ENCODE results near the gene YAP1.
A peak's percentile ranks its signal among the peaks of the same experiment; 100 is the strongest.

The YAP1 gene

GRCh38 chr11:102118937-102119336 lies 8.7 kb downstream of the YAP1 start:
- TF ChIP-seq ZNF623 (tag by site-specific recombination; IDR thresholded peaks at IDR 0.05) (no peak), ZNF473 (tag by site-specific recombination; IDR thresholded peaks at IDR 0.05) (no peak), WT1 (tag by site-specific recombination; IDR thresholded peaks at IDR 0.05) (0 out of 2 replicates have a peak, but pooled peaks have one; percentile 42), PRDM6 (tag by site-specific recombination; IDR thresholded peaks at IDR 0.05) (peak; percentile 66), FEZF1 (tag by site-specific recombination; IDR thresholded peaks at IDR 0.05) (0 out of 2 replicates have a peak, but pooled peaks have one; percentile 33), ZNF423 (tag by site-specific recombination; IDR thresholded peaks at IDR 0.05) (0 out of 2 replicates have a peak, but pooled peaks have one; percentile 16), ZIC2 (tag by site-specific recombination; IDR thresholded peaks at IDR 0.05) (peak; percentile 90), TCF7L2 (IDR thresholded peaks at IDR 0.05; ENCODE audit: borderline replicate concordance, low read depth, low read length) (peak; percentile 62; the same call in 1 of the 2 replicates), GLIS1 (tag by site-specific recombination; IDR thresholded peaks at IDR 0.05) (peak; percentile 92)
- CTCF ChIA-PET: interaction anchor here (0.6 to 1.4 kb wide), 2 partner anchors 67 to 161 kb away, joined by 3 to 4 read pairs; no protein-coding TSS in a partner anchor
- Histone ChIP-seq H3K4me1 (ENCODE audit: control insufficient read depth, insufficient read depth, low read length) (peaks cover 33% of the 10 kb centered on the region), H3K27ac (ENCODE audit: extremely low read depth, low read depth, low read length) (no peak overlapping the region), H3K36me3 (ENCODE audit: control insufficient read depth in 2 of 2, insufficient read depth in 1 of 2, low read length in 2 of 2) (peaks cover 0 to 3% of the 10 kb centered on the region in 2 experiments; a peak in 1 of 3 replicates), H3K4me3 (ENCODE audit: low read depth, low read length) (no peak overlapping the region), H3K9me3 (ENCODE audit: control insufficient read depth, insufficient read depth, low read depth, low read length) (no peaks in the 10 kb centered on the region)
- POLR2A ChIA-PET: interaction anchor here (0.9 kb wide), 1 partner anchor 237 kb away, joined by 4 read pairs; no protein-coding TSS in a partner anchor

DNA sequence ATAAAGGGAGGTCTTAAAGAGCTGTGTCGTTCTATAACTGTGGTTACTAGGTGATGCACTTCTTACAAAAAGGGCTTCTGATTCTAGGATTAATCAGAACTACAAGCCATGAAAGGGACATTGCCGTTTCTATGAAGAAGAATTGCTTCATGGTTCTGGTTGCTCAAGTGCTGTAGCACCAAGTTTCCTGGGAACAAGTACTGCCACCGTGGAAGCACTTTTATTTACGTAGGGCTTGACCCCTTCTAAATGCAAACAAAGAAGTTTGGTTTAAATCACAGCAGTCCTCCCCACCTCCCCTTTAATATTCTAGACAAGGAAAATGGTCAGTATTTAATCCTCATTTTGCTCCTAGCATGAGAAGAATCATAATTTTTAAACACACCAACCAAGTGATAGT lies 9.8 kb downstream of the YAP1 start:
- ChIA-PET CTCF (interaction anchor here (0.7 kb wide), 1 partner anchor 452 kb away, joined by 3 read pairs; no protein-coding TSS in a partner anchor), POLR2A (interaction anchor here (0.6 to 1.0 kb wide), 2 partner anchors 9 to 992 kb away, joined by 3 read pairs; no protein-coding TSS in a partner anchor)
- peaks cover 26% of the 10 kb centered on the region for H3K4me1 ChIP-seq (ENCODE audit: control insufficient read depth, insufficient read depth, low read length)

GRCh38 chr11:102120437-102120973 lies 10.3 kb downstream of the YAP1 start:
- ChIA-PET CTCF (interaction anchor here (0.7 kb wide), 1 partner anchor 452 kb away, joined by 3 read pairs; no protein-coding TSS in a partner anchor), POLR2A (interaction anchor here (1.0 kb wide), 1 partner anchor 9 kb away, joined by 3 read pairs; no protein-coding TSS in a partner anchor)
- no peaks in the 10 kb centered on the region for H3K9me3 ChIP-seq (ENCODE audit: control insufficient read depth, insufficient read depth, low read depth, low read length)
- peaks cover 0 to 12% of the 10 kb centered on the region in 2 experiments; a peak in 2 of 3 replicates for H3K36me3 ChIP-seq (ENCODE audit: control insufficient read depth in 2 of 2, insufficient read depth in 1 of 2, low read length in 2 of 2)
- no peak overlapping the region for H3K4me3 ChIP-seq (ENCODE audit: low read depth, low read length)
- no peak overlapping the region for H3K27ac ChIP-seq (ENCODE audit: extremely low read depth, low read depth, low read length)
- H3K4me1 ChIP-seq (ENCODE audit: control insufficient read depth, insufficient read depth, low read length): peaks cover 26% of the 10 kb centered on the region
- TF ChIP-seq FEZF1 (tag by site-specific recombination; IDR thresholded peaks at IDR 0.05) (peak; percentile 62), ZNF433 (tag by site-specific recombination; IDR thresholded peaks at IDR 0.05; ENCODE audit: low read depth) (no peak), KLF1 (tag by site-specific recombination; IDR thresholded peaks at IDR 0.05) (no peak), PRDM10 (tag by site-specific recombination; IDR thresholded peaks at IDR 0.05) (no peak), SETDB1 (IDR thresholded peaks at IDR 0.05; ENCODE audit: insufficient read length, low read length) (no peak), SCRT1 (tag by site-specific recombination; IDR thresholded peaks at IDR 0.05; ENCODE audit: borderline replicate concordance) (no peak), ZNF354C (tag by site-specific recombination; IDR thresholded peaks at IDR 0.05; ENCODE audit: borderline replicate concordance, low read depth) (no peak), SCRT2 (tag by site-specific recombination; IDR thresholded peaks at IDR 0.05) (no peak), KLF10 (tag by site-specific recombination; IDR thresholded peaks at IDR 0.05) (no peak), ZNF521 (tag by site-specific recombination; IDR thresholded peaks at IDR 0.05) (no peak), ZBTB11 (tag by site-specific recombination; conservative IDR thresholded peaks at IDR 0.05; ENCODE audit: low read depth) (0 out of 2 replicates have a peak, but pooled peaks have one; percentile 31), ZNF501 (tag by site-specific recombination; IDR thresholded peaks at IDR 0.05) (no peak), ZNF132 (tag by site-specific recombination; IDR thresholded peaks at IDR 0.05; ENCODE audit: borderline replicate concordance) (no peak)

More for the DNA sequence above, 9.8 kb downstream of the YAP1 start:
- Histone ChIP-seq H3K4me3 (ENCODE audit: low read depth, low read length) (no peak overlapping the region), H3K9me3 (ENCODE audit: control insufficient read depth, insufficient read depth, low read depth, low read length) (no peaks in the 10 kb centered on the region), H3K36me3 (ENCODE audit: control insufficient read depth in 2 of 2, insufficient read depth in 1 of 2, low read length in 2 of 2) (peaks cover 0 to 11% of the 10 kb centered on the region in 2 experiments; a peak in 2 of 3 replicates), H3K27ac (ENCODE audit: extremely low read depth, low read depth, low read length) (no peak overlapping the region)
- TF ChIP-seq ZNF433 (tag by site-specific recombination; IDR thresholded peaks at IDR 0.05; ENCODE audit: low read depth): no peak
- TF ChIP-seq OSR2 (tag by site-specific recombination; IDR thresholded peaks at IDR 0.05): peak; percentile 57; the same call in 1 of the 2 replicates
- no peak for TF ChIP-seq ZXDB (tag by site-specific recombination; IDR thresholded peaks at IDR 0.05)

Measured in HEK293 (cell line).